Stimulated activated naive CD8-positive, alpha-beta T cell treated with anti-CD3 and anti-CD28 coated beads, Interleukin-15, Interleukin-2, amounts not matched to agents 100 ng/mL and 50 ng/mL, for 24 hours (primary cell): ENCODE data around the gene MRPS18A.

Experiments
- H3K27ac Mint-ChIP-seq: one replicate; pipeline ENCODE4 v1.8.0; 2021; ENCODE audit warnings: mild to moderate bottlenecking, mixed read lengths
- H3K27me3 Mint-ChIP-seq: one replicate; pipeline ENCODE4 v1.8.0; 2021; ENCODE audit warnings: mixed read lengths
- H3K36me3 Mint-ChIP-seq: one replicate; pipeline ENCODE4 v1.8.0; 2021; ENCODE audit warnings: low read depth, mixed read lengths
- H3K4me1 Mint-ChIP-seq: one replicate; pipeline ENCODE4 v1.8.0; 2021; ENCODE audit warnings: low read depth, mixed read lengths
- H3K4me3 Mint-ChIP-seq: one replicate; pipeline ENCODE4 v1.8.0; 2021; ENCODE audit warnings: mild to moderate bottlenecking, mixed read lengths
- H3K9me3 Mint-ChIP-seq: one replicate; pipeline ENCODE4 v1.8.0; 2021; ENCODE audit warnings: mixed read lengths

Gene MRPS18A

GRCh38 chr6:43723737-43724295 lies 36.2 kb upstream of the MRPS18A start:
- Mint-ChIP-seq H3K27ac (peak overlapping the region; percentile 73), H3K4me1 (peaks cover 43% of the 10 kb centered on the region), H3K9me3 (peaks cover under 1% of the 10 kb centered on the region), H3K4me3 (no peak overlapping the region), H3K36me3 (no peaks in the 10 kb centered on the region), H3K27me3 (no peaks in the 10 kb centered on the region)

DNA sequence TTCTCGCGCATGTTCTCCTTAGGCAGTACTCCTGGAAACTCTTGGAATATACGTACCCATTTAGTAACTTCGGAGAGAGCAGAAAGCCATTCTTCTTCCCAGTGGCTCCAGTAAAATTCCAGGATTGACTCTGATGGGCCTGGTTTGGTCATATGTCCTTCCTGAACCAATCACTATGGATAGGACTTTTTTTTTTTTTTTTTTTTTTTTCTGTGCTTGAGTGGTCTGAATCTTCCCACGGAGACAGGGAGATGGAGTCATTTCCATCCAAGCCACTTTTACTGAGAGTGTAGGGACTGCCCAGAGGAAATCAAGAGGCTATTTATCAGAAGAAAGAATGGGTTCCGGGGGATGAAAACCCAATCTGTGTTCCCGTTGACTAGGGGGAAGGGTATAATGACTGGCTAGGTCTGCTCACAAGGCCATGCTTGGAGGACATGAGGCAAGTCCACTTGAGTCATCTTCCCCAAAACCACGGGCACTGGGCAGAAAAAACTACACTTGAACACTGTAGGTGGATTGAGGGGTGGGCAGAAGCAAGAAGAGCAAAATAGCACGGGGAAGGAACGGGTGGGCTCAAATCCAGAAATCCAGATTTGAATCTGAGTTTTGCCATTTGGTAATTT lies 35.4 kb upstream of the MRPS18A start:
- Mint-ChIP-seq H3K9me3 (no peaks in the 10 kb centered on the region), H3K27me3 (peaks cover 3% of the 10 kb centered on the region), H3K36me3 (no peaks in the 10 kb centered on the region), H3K4me3 (no peak overlapping the region), H3K4me1 (peaks cover 43% of the 10 kb centered on the region), H3K27ac (no peak overlapping the region)

- H3K9me3 Mint-ChIP-seq = no peaks in the 10 kb centered on the region
- peaks cover 7% of the 10 kb centered on the region for H3K27me3 Mint-ChIP-seq
- no peak overlapping the region for H3K4me3 Mint-ChIP-seq
- H3K4me1 Mint-ChIP-seq = peaks cover 28% of the 10 kb centered on the region
- H3K27ac Mint-ChIP-seq = no peak overlapping the region
- H3K36me3 Mint-ChIP-seq = no peaks in the 10 kb centered on the region
Observed at GRCh38 chr6:43720999-43721398, 33.4 kb upstream of the MRPS18A start.

GRCh38 chr6:43719511-43719910 lies 31.9 kb upstream of the MRPS18A start:
- H3K9me3 Mint-ChIP-seq = no peaks in the 10 kb centered on the region
- H3K36me3 Mint-ChIP-seq = no peaks in the 10 kb centered on the region
- peaks cover 16% of the 10 kb centered on the region for H3K4me1 Mint-ChIP-seq
- H3K4me3 Mint-ChIP-seq = no peak overlapping the region
- H3K27me3 Mint-ChIP-seq = peaks cover 7% of the 10 kb centered on the region
- no peak overlapping the region for H3K27ac Mint-ChIP-seq

- Mint-ChIP-seq H3K36me3 (no peaks in the 10 kb centered on the region), H3K4me3 (no peak overlapping the region), H3K27me3 (peaks cover 7% of the 10 kb centered on the region), H3K4me1 (peaks cover 8% of the 10 kb centered on the region), H3K9me3 (no peaks in the 10 kb centered on the region), H3K27ac (no peak overlapping the region)
Observed at GRCh38 chr6:43718387-43719105, 31.0 kb upstream of the MRPS18A start.

DNA sequence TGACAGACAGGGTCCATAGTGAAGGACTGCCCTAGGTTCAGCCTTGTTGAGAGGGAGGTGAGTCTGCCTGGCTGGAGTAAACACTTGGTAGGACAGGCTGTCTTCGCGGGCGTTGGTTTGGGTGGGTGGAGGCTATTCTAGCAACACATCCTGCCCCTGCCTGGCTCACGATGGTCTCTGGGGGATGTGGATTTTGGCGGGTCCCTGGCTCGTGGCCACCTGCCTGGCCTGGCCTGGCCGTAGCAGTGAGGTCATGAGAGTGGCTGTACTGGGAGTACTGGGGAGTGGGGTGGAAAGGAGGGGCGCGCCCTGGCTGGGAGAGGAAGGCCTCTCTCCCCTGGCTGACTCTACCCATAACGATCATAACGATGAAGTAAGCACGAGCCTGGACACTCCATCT lies 30.2 kb upstream of the MRPS18A start:
- Mint-ChIP-seq H3K9me3 (no peaks in the 10 kb centered on the region), H3K27me3 (peaks cover 7% of the 10 kb centered on the region), H3K4me3 (no peak overlapping the region), H3K4me1 (peaks cover 5% of the 10 kb centered on the region), H3K36me3 (no peaks in the 10 kb centered on the region), H3K27ac (no peak overlapping the region)

- Mint-ChIP-seq H3K9me3 (no peaks in the 10 kb centered on the region), H3K36me3 (no peaks in the 10 kb centered on the region), H3K27ac (no peak overlapping the region), H3K4me1 (peaks cover 5% of the 10 kb centered on the region), H3K27me3 (peaks cover 9% of the 10 kb centered on the region), H3K4me3 (no peak overlapping the region)
Observed at GRCh38 chr6:43717389-43717788, 29.8 kb upstream of the MRPS18A start.

DNA sequence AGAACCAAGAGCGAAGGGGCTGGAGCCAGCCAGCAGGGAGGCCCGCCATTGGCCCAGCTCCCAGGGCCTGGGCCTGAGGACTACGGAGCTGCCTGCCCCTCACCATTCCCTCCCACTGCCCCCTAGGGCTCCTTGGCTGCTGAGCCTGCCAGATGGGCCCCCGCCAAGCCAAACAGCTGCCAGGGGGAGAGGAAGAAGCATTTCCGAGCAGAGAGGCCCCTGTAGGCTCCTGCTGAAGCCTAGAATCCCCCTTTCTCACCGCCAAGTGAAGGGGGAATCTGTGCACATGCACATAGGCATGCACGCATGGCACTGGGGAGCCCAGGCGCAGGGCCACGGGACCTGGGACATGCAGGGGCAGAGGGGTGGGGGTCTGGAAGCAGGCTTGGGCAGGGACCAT lies 28.5 kb upstream of the MRPS18A start:
- H3K9me3 Mint-ChIP-seq = no peaks in the 10 kb centered on the region
- H3K36me3 Mint-ChIP-seq = no peaks in the 10 kb centered on the region
- peaks cover 5% of the 10 kb centered on the region for H3K4me1 Mint-ChIP-seq
- no peak overlapping the region for H3K4me3 Mint-ChIP-seq
- H3K27ac Mint-ChIP-seq = no peak overlapping the region
- H3K27me3 Mint-ChIP-seq = peaks cover 18% of the 10 kb centered on the region

DNA sequence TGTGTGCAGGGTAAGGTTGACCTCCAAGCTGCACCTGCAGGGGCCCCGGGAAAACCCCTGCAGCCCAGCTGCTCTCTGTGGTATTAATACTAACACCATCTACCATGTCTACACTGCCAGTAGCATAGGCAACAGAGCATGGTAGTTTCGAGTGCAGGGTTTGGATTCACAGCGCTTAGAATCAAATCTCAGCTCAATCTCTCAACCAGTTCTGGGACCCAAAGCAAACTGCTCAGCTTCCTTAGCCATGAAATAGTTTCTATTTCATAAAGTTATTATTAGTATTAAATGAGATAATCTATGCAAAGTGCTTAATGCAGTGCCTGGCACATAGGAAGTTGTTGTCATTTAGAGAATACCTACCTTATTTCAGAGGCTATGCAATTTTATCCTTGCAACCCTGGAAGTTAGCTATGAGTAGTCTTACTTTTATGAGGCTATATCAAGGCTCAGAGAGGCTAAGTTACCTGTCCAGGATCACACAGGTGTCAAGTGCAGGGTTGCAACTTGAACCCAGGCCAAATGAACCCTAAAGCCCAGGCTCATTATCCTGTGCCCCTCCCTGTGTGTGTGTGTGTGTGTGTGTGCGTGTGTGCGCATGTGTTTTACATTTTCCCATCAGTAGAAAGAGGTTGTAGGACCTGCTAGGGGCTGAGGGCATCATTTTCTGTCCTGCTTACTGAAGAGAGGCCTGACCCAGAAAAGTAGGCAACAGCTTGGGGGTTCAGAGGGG lies 27.6 kb upstream of the MRPS18A start:
- Mint-ChIP-seq H3K4me1 (peaks cover 5% of the 10 kb centered on the region), H3K36me3 (no peaks in the 10 kb centered on the region), H3K27me3 (peaks cover 21% of the 10 kb centered on the region), H3K4me3 (no peak overlapping the region), H3K9me3 (no peaks in the 10 kb centered on the region), H3K27ac (no peak overlapping the region)

DNA sequence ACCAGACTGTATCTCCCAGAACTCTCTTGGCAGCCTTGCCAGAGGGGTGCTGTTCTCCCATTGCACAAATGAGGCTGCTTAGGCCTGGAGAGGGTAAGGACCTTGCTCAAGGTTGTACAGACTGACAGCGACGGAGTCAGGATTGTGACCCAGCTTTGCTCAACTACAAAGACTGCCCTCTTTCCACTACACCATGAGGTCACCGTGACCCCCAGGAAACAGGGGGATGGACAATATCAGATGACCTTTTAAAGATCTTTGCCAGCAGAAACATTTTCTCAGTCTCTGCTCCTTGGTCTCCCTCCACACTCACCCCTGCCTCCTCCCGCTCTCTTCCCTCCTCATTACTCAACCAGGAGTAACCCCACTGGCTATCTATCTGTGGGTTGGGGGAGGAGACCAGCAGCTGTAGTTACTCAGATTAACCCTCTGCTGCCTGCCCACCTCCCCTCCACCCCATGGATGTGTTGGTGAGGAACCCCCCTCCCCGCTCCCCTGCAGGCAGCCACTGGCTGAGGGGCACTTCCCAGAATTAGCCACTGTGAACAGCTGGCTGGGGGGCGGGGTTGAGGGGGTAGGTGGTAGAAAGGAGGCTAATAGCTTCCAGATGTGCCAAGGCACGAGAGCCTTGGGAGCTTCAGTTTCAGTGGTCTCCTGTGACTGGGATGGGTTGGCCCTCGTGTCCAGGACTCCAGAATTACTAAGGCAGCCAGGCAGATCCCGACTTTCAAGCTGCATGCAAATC lies 26.9 kb upstream of the MRPS18A start:
- H3K27me3 Mint-ChIP-seq = peaks cover 21% of the 10 kb centered on the region
- no peak overlapping the region for H3K27ac Mint-ChIP-seq
- H3K4me3 Mint-ChIP-seq = no peak overlapping the region
- no peaks in the 10 kb centered on the region for H3K9me3 Mint-ChIP-seq
- peaks cover 10% of the 10 kb centered on the region for H3K4me1 Mint-ChIP-seq
- no peaks in the 10 kb centered on the region for H3K36me3 Mint-ChIP-seq

GRCh38 chr6:43713643-43714310 lies 26.2 kb upstream of the MRPS18A start:
- no peaks in the 10 kb centered on the region for H3K36me3 Mint-ChIP-seq
- H3K27ac Mint-ChIP-seq = no peak overlapping the region
- H3K27me3 Mint-ChIP-seq = peaks cover 21% of the 10 kb centered on the region
- peaks cover 16% of the 10 kb centered on the region for H3K4me1 Mint-ChIP-seq
- no peak overlapping the region for H3K4me3 Mint-ChIP-seq
- H3K9me3 Mint-ChIP-seq = no peaks in the 10 kb centered on the region

DNA sequence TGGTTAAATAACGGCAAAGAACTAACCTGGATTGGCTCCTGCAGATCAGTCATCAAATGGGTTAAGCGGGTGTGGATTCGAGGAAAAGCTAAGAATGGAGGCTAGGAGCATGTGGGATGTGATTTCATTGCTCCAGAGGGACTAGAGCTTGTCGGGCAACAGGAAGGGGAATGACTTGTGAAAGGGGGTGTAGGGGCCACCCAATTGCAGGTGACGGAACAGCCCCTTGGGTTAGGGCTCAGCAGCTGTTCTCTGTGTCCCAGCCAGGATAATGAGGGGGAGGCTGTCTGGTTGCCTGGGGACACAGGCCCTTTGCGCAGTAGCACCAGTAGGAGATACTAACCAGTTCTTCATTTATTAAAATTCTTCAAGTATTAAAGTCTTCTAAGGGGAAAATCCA lies 25.0 kb upstream of the MRPS18A start:
- Mint-ChIP-seq H3K4me1 (peaks cover 16% of the 10 kb centered on the region), H3K9me3 (no peaks in the 10 kb centered on the region), H3K27me3 (peaks cover 17% of the 10 kb centered on the region), H3K4me3 (no peak overlapping the region), H3K36me3 (no peaks in the 10 kb centered on the region), H3K27ac (no peak overlapping the region)

DNA sequence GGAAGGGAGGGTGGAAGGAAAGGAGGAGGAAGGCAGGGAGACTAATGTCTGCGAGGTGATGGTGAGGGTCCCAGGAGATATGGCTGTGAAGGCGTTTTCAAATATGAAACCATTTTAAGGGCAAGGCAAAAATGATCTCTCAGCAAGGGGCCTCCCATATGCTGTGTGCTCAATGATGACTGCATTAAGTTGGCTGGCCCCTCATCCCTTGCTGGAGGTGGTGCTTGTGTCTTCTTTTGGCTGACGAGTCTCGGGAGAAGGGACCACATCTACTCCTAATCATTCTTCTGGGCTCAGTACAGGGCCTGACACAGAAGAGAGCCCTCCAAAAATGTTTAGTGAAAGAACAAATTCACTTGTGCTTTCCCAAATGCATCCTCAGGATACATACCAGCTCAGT lies 23.0 kb upstream of the MRPS18A start:
- Mint-ChIP-seq H3K9me3 (no peaks in the 10 kb centered on the region), H3K27me3 (peaks cover 27% of the 10 kb centered on the region), H3K27ac (no peak overlapping the region), H3K36me3 (no peaks in the 10 kb centered on the region), H3K4me1 (peaks cover 29% of the 10 kb centered on the region), H3K4me3 (no peak overlapping the region)

DNA sequence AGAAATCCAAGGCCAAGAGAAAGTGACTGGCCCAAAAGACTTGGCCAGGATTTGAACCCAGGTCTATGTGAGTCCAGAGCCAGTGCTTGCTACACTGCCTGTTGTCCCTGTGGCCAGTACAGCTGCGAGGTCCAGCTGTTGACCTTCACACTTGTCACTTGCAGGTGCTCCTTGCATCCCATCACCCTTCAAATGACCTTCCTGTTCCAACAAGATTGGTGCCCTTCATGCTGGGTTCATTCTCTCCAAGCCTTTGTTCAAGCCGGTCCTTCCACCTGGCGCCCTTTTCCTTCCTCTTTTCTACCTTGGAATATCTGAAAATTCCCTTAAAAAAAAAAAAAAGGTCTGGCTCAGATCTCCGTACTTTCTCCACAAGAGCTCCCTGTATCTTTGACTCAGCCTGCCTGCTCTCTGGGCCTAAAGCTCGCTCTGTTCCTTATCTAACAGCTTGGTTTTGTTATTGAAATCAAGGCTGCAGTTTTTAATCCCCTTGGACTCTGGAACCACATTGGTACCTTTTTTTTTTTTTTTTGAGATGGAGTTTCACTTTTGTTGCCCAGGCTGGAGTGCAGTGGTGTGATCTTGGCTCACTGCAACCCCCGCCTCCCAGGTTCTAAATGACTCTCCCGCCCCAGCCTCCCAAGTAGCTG lies 22.2 kb upstream of the MRPS18A start:
- H3K9me3 Mint-ChIP-seq = no peaks in the 10 kb centered on the region
- peaks cover 27% of the 10 kb centered on the region for H3K27me3 Mint-ChIP-seq
- no peak overlapping the region for H3K4me3 Mint-ChIP-seq
- H3K27ac Mint-ChIP-seq = no peak overlapping the region
- H3K36me3 Mint-ChIP-seq = no peaks in the 10 kb centered on the region
- peaks cover 28% of the 10 kb centered on the region for H3K4me1 Mint-ChIP-seq
